Skeletal muscle tissue (tissue), 4 donors: Measurements from ENCODE around the gene DUSP28. TPM values are rescaled to one million over a fixed set of nuclear protein-coding genes. Genes with fewer than 3 reads are reported as not detected.

ENCODE experiments used
- H3K27ac ChIP-seq: one replicate; pipeline ENCODE4 v1.7.0; 2013; ENCODE audit warnings: mild to moderate bottlenecking, low read depth, low read length, inconsistent platforms
- H3K27me3 ChIP-seq, 3 donors: one replicate each; pipeline ENCODE4 v1.7.0; 2013; ENCODE audit warnings: low read length in 3 of 3; ENCODE audit not compliant: control insufficient read depth in 3 of 3, insufficient read depth in 3 of 3
- H3K36me3 ChIP-seq, 3 donors: one replicate each; pipeline ENCODE4 v1.7.0; 2013; ENCODE audit warnings: low read length in 3 of 3; ENCODE audit not compliant: control insufficient read depth in 3 of 3, insufficient read depth in 3 of 3
- H3K4me1 ChIP-seq, 3 donors: one replicate each; pipeline ENCODE4 v1.7.0; 2013; ENCODE audit warnings: low read length in 3 of 3, mild to moderate bottlenecking in 3 of 3; ENCODE audit not compliant: control insufficient read depth in 3 of 3, insufficient read depth in 3 of 3
- H3K4me3 ChIP-seq, 3 donors: one replicate each; pipeline ENCODE4 v1.7.0; 2013; ENCODE audit warnings: low read length in 3 of 3
- H3K9ac ChIP-seq, 3 donors: one replicate each; pipeline ENCODE4 v1.7.0; 2013; ENCODE audit warnings: low read length in 3 of 3, mild to moderate bottlenecking in 3 of 3, moderate library complexity in 2 of 3, low read depth in 1 of 3
- H3K9me3 ChIP-seq, 3 donors: one replicate each; pipeline ENCODE4 v1.7.0; 2013; ENCODE audit warnings: low read length in 3 of 3; ENCODE audit not compliant: control insufficient read depth in 3 of 3
- total RNA-seq: library from RNA; depleted of rRNA; stranded (reverse); fragments of >200 nt; gene quantifications from one replicate; pipeline ENCODE4 v1.2.3, GENCODE V29; 2014
- donor health status: Osteomylitis.

The DUSP28 gene
- total RNA-seq, 1 donor from 2014 or later: 8.4 TPM

- no peaks in the 10 kb centered on the region for H3K27me3 ChIP-seq
- H3K9ac ChIP-seq: peak overlapping the region; percentile 75 to 82 (median 78)
- peak overlapping the region; percentile 64 for H3K27ac ChIP-seq
- H3K4me1 ChIP-seq: peaks cover 39 to 54% (median 47%) of the 10 kb centered on the region in 3 donors
- no peaks in the 10 kb centered on the region for H3K9me3 ChIP-seq
- H3K4me3 ChIP-seq: peak overlapping the region; percentile 72 to 82 (median 74)
- peaks cover 2 to 12% (median 6%) of the 10 kb centered on the region in 3 donors for H3K36me3 ChIP-seq
Measured at GRCh38 chr2:240567137-240567871, 7.1 kb downstream of the DUSP28 start.

GRCh38 chr2:240567872-240568677 is 7.9 kb downstream of the DUSP28 start, which contains the start of gene RNPEPL1:
Gene RNPEPL1 (plus strand): TSS chr2:240568484. CDS start chr2:240568587, 103 bp downstream.
- Histone ChIP-seq H3K9ac (peak within 1 kb of the TSS; percentile 75 to 88 (median 78)), H3K27me3 (no peaks in the 10 kb centered on the region), H3K27ac (peak within 1 kb of the TSS; percentile 64), H3K36me3 (peaks cover 4 to 7% (median 6%) of the 10 kb centered on the region in 3 donors), H3K4me3 (peak within 1 kb of the TSS; percentile 79 to 83 (median 83)), H3K4me1 (peaks cover 35 to 54% (median 47%) of the 10 kb centered on the region in 3 donors), H3K9me3 (no peaks in the 10 kb centered on the region)

- Histone ChIP-seq H3K9me3 (no peaks in the 10 kb centered on the region), H3K4me3 (peak overlapping the region; percentile 79 to 83 (median 83)), H3K9ac (peak overlapping the region; percentile 72 to 88 (median 74)), H3K27ac (no peak overlapping the region), H3K27me3 (no peaks in the 10 kb centered on the region), H3K4me1 (peaks cover 35 to 54% (median 47%) of the 10 kb centered on the region in 3 donors), H3K36me3 (peaks cover 4 to 7% (median 4%) of the 10 kb centered on the region in 3 donors)
Measured at GRCh38 chr2:240568678-240569522, 8.7 kb downstream of the DUSP28 start.

- H3K4me1 ChIP-seq: peaks cover 35 to 54% (median 47%) of the 10 kb centered on the region in 3 donors
- peak overlapping the region; percentile 79 to 83 (median 83) for H3K4me3 ChIP-seq
- H3K27me3 ChIP-seq: no peaks in the 10 kb centered on the region
- no peaks in the 10 kb centered on the region for H3K9me3 ChIP-seq
- peaks cover 1 to 11% (median 5%) of the 10 kb centered on the region in 3 donors for H3K36me3 ChIP-seq
- H3K9ac ChIP-seq: peak overlapping the region; percentile 47 to 88 (median 74)
- H3K27ac ChIP-seq: no peak overlapping the region
Measured at GRCh38 chr2:240569523-240569997, 9.4 kb downstream of the DUSP28 start.

GRCh38 chr2:240569998-240570530 is 9.9 kb downstream of the DUSP28 start:
- no peaks in the 10 kb centered on the region for H3K27me3 ChIP-seq
- peak overlapping the region in 2 of 3 donors; percentile 79 to 83 for H3K4me3 ChIP-seq
- H3K9ac ChIP-seq: peak overlapping the region in 2 of 3 donors; percentile 20 to 40
- peaks cover 7 to 16% (median 9%) of the 10 kb centered on the region in 3 donors for H3K36me3 ChIP-seq
- H3K9me3 ChIP-seq: no peaks in the 10 kb centered on the region
- no peak overlapping the region for H3K27ac ChIP-seq
- peaks cover 35 to 51% (median 46%) of the 10 kb centered on the region in 3 donors for H3K4me1 ChIP-seq

GRCh38 chr2:240570531-240571313 is 10.6 kb downstream of the DUSP28 start:
- Histone ChIP-seq H3K4me3 (no peak overlapping the region), H3K4me1 (peaks cover 33 to 44% (median 40%) of the 10 kb centered on the region in 3 donors), H3K9ac (peak overlapping the region in 1 of 3 donors; percentile 8), H3K9me3 (no peaks in the 10 kb centered on the region), H3K27me3 (no peaks in the 10 kb centered on the region), H3K36me3 (peaks cover 7 to 20% (median 11%) of the 10 kb centered on the region in 3 donors), H3K27ac (no peak overlapping the region)

GRCh38 chr2:240571314-240571973 is 11.3 kb downstream of the DUSP28 start:
- Histone ChIP-seq H3K27ac (no peak overlapping the region), H3K4me1 (peaks cover 27 to 38% (median 34%) of the 10 kb centered on the region in 3 donors), H3K36me3 (peaks cover 11 to 20% (median 15%) of the 10 kb centered on the region in 3 donors), H3K9ac (peak overlapping the region in 1 of 3 donors; percentile 8), H3K4me3 (no peak overlapping the region), H3K27me3 (no peaks in the 10 kb centered on the region), H3K9me3 (no peaks in the 10 kb centered on the region)
